HG03457 (cell line): ENCODE data around the gene NLGN4X.

Source experiments
- ATAC-seq: cut with Tn5 transposase; IDR thresholded peaks from one replicate; pipeline ENCODE4 v1.9.1; 2021; ENCODE audit warnings: moderate number of reproducible peaks; ENCODE audit not compliant: unreplicated experiment

The NLGN4X gene

GRCh38 chrX:6228720-6229119 lies at the start of gene NLGN4X:
Gene NLGN4X (minus strand): TSS chrX:6228867. CDS start chrX:6151466, 77,401 bp downstream.
- ATAC-seq: no peak

- no peak for ATAC-seq
These were observed 37.4 kb upstream of the NLGN4X start for GRCh38 chrX:6266041-6266440.

GRCh38 chrX:6262959-6263358 lies 34.3 kb upstream of the NLGN4X start:
- no peak for ATAC-seq

DNA sequence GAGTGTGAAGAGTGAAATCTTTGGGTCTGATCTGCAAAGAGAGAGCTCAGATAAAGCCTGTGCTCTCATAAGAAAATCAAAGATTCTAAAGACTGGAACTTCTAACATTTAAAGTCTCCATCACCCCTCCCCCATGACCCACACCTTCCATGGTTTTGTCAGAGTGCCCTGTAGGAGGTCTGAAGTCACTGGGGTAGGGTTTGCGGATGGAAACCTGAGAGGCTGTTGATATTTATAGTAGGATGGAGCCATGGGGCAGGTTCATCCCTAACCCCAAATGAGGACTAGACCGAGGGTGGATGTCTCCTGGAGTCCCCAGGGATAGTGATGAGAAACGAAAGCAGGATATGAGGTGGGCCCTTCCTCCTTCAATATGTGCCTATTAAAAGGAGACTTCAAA lies 28.4 kb upstream of the NLGN4X start:
- no peak for ATAC-seq

GRCh38 chrX:6244666-6245065 lies 16.0 kb upstream of the NLGN4X start:
- no peak for ATAC-seq

GRCh38 chrX:6238576-6238975 lies 9.9 kb upstream of the NLGN4X start:
- ATAC-seq: no peak

GRCh38 chrX:6227935-6228334 lies 732 bp downstream of the NLGN4X start:
- no peak for ATAC-seq

DNA sequence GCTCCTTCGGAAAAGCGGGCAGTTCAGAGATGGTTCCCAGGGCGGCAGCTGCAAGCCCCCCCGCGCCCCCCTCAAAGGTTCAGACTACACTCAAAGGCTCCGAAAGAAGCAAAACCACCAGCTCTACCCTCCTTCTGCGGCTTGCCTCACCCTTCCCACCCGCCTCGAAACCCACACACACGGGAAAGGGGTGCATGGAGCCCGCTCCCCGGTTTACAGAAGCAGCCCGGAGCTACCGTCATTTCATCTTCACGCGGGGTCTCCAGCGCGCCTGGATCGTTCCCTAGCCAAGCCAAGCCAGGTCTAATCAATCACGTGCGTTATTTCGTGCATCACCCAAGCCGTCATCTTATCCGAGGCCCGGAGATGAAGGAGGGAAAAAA lies 1.2 kb downstream of the NLGN4X start:
- no peak for ATAC-seq

- ATAC-seq: no peak
These were observed 1.8 kb downstream of the NLGN4X start for GRCh38 chrX:6226596-6227452.

DNA sequence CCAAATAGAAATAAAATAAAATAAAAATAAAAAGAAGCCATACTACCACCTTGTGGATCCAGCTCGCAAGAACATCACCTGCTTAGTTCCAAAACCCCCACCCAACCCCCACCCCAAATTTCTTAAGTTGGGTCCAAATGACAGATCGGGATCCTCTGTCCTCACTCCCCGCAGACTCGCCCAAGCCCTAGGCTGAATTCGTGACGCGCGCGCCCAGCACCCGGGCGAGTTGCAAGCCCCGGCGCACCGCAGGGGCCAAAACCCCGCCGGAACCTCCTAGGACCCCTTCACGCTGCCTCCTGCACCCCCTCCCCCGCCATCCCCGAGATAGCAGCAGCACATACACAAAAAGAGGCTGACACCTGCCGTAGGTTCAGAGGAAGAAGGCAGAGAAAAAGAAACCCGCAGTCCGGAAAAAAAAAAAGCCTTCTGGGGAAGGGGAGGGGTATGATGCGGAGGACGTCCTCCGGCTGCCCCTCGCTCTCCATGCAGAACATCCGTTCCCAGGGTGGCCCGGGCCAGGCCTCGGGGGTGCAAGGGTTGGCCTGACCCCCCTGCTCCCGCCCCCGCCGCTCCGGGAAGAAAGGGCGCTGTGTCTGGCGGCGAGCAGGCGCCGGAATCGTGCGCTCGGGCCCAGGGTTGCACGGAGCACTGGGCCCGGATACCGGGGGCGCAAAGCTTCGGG lies 2.6 kb downstream of the NLGN4X start:
- no peak for ATAC-seq

DNA sequence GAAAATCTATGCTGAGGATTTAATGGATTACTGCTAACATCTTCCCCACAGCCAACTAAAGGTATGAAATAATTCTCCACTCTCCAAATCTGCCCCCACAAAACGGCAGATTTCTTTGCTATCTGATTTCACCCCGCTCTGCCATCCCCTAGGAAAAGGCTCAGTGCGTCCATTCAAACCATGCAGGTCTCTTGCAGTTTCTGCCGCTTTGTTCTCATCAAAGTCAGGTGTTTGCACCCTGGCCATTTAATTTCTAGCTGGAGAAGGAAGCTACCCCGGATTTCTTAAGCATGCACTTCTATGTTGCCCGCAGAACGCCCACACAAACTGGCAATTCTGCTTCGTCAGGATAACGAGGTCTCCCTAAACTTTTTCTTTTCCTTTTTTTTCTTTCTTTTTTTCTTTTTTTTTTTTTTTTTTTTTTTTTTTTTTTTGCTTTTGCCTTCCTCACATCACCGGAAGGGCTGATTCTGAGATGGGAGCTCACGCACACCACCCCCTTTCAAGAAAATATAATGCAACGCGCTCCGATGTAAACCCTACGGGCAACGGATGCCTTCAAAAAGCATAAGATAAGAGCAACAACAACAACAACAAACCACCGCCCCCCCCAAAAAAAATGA lies 3.3 kb downstream of the NLGN4X start:
- no peak for ATAC-seq

DNA sequence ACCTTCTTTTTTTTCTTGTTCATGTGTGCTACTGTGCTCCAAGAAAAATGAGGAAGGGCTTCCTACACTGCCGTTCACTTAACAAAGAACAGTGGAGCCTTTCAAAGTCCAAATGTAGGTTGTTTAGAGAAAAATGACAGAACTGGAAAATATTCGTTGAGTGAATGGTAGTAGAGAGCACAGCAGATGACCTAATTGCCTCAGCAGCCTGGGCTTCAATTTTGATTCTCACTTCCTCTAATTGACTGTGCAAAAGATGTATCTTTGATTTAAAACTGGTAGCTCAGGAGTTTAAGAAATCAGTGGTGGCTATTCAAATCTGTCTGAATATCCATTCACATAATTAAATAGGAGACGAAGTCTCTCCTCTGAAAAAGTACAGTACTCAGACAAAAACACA lies 5.2 kb downstream of the NLGN4X start:
- no peak for ATAC-seq

DNA sequence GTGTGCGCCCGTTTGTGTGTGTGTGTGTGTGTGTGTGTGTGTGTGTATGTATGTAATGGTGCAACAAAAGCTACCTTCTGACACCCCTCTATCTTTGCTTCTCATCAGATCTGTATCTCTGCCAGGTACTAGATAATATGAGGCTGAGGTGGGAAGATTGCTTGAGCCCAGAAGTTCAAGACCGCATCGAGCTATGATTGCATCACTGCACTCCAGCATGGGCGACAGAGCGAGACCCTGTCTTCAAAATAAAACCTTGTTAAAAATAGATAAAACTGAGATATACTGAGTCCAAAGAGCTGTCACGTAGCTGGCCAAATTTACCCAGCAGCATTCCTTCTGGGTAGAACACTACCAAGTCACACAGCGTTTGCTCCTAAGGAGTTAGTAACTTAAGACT lies 18.4 kb downstream of the NLGN4X start:
- ATAC-seq: no peak

GRCh38 chrX:6203462-6204215 lies 25.0 kb downstream of the NLGN4X start:
- ATAC-seq: no peak

DNA sequence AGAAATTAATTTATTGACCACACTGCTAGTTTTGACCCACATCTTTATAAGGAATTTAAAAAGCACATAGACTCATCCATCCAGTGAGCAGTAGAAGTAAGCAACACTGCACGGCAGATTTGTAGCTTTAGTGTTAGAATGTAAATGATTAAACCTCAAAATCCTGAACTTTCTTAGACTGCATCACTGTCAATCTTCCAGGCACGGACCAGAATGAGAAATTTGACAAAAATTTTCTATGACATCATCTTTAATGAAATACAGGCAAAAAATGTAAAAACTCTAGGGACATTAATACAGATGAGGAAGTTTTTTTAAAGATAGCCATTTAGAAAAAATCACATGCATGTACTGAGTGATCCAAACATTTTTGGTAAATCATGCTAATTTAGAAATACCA lies 29.2 kb downstream of the NLGN4X start:
- no peak for ATAC-seq

GRCh38 chrX:6187256-6187655 lies 41.4 kb downstream of the NLGN4X start:
- no peak for ATAC-seq

GRCh38 chrX:6184900-6185515 lies 43.7 kb downstream of the NLGN4X start:
- peak; percentile 99 for ATAC-seq

DNA sequence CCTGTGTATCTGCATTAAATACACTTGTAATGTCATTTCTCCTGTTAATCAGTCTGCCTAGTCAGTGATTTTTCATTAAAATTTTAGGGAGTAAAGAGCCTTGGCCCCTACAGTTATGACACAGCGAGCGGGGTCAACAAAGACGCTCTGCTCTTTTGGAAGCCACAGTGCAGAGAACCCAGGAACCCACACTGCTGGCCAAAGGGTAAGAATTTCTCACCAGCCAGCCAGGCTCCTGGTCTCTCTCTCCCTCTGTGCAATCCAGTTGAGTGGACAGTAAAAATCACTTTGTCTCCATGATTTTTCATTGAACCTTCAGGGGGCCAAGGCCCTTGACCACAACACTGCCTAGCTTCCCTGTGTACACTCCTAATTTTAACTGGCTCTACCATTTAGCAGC lies 52.8 kb downstream of the NLGN4X start:
- ATAC-seq: no peak

DNA sequence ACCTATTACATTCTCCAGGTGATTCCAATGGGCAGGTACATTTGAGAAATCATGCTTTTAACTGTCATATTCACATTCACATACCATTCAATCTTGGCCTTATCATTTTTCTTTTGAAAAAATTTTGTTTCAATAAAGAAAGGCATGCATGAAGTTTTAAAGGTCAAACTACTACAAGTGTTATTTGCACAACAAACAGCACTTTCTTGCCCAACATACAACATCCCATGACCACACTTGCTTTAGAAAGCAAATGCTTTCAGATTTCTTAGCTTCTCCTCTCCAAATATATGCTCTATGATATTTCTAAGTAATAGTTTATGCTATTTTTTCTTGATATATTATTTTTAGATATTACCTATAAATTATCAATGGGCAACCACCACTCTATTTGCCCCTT lies 58.2 kb downstream of the NLGN4X start:
- ATAC-seq: no peak

- no peak for ATAC-seq
These were observed 59.3 kb downstream of the NLGN4X start for GRCh38 chrX:6169407-6169806.

- no peak for ATAC-seq
These were observed 64.9 kb downstream of the NLGN4X start for GRCh38 chrX:6163721-6164120.
